GM21825 (cell line): ENCODE results near the gene CLRN2.
A peak's percentile ranks its signal among the peaks of the same experiment; 100 is the strongest.
"Not testable (repeated sequence)": the region's sequence is repeated elsewhere in the genome, so short reads cannot be mapped to it uniquely, and the experiment has no call there.

Source experiments
- ATAC-seq: cut with Tn5 transposase; IDR thresholded peaks from one replicate; pipeline ENCODE4 v1.9.1; 2021; ENCODE audit warnings: mild to moderate bottlenecking, moderate library complexity; ENCODE audit not compliant: unreplicated experiment

Gene CLRN2

GRCh38 chr4:17502756-17503155 lies 12.2 kb upstream of the CLRN2 start:
- no peak for ATAC-seq

GRCh38 chr4:17504081-17504480 lies 10.9 kb upstream of the CLRN2 start:
- no peak for ATAC-seq

- no peak for ATAC-seq
Measured at GRCh38 chr4:17510582-17510981, 4.4 kb upstream of the CLRN2 start.

- no peak for ATAC-seq
Measured at GRCh38 chr4:17511051-17511450, 3.9 kb upstream of the CLRN2 start.

- ATAC-seq, result peak; percentile 53
Measured at GRCh38 chr4:17511509-17511949, 3.4 kb upstream of the CLRN2 start.

- peak; percentile 97 for ATAC-seq
Measured at GRCh38 chr4:17511950-17512795, 2.8 kb upstream of the CLRN2 start, which contains the start of gene QDPR. Gene QDPR, minus strand, starts transcription at chr4:17512090. Its CDS starts 36 bp downstream, at chr4:17512054.

- no peak for ATAC-seq
Measured at GRCh38 chr4:17512973-17513665, 1.8 kb upstream of the CLRN2 start.

- ATAC-seq, result no peak
Measured at GRCh38 chr4:17515445-17516407, 761 bp downstream of the CLRN2 start.

- ATAC-seq, result no peak
Measured at GRCh38 chr4:17516980-17517379, 2.0 kb downstream of the CLRN2 start.

GRCh38 chr4:17517664-17518063 lies 2.7 kb downstream of the CLRN2 start:
- no peak for ATAC-seq

- no peak for ATAC-seq
Measured at GRCh38 chr4:17521595-17521994, 6.6 kb downstream of the CLRN2 start.

GRCh38 chr4:17523662-17524061 lies 8.7 kb downstream of the CLRN2 start:
- ATAC-seq, result no peak

- no peak for ATAC-seq
Measured at GRCh38 chr4:17526695-17527477, 11.9 kb downstream of the CLRN2 start.

GRCh38 chr4:17528551-17529165 lies 13.7 kb downstream of the CLRN2 start:
- ATAC-seq, result no peak

- no peak for ATAC-seq
Measured at GRCh38 chr4:17531538-17532285, 16.7 kb downstream of the CLRN2 start.

- ATAC-seq, result no peak
Measured at GRCh38 chr4:17534705-17535104, 19.7 kb downstream of the CLRN2 start.

GRCh38 chr4:17535242-17535641 lies 20.3 kb downstream of the CLRN2 start:
- no peak for ATAC-seq

GRCh38 chr4:17535906-17536305 lies 20.9 kb downstream of the CLRN2 start:
- no peak for ATAC-seq

- ATAC-seq, result not testable (repeated sequence)
Measured at GRCh38 chr4:17537060-17537459, 22.1 kb downstream of the CLRN2 start.
